ENCODE results near the gene MKKS. TPM values are rescaled to one million over a fixed set of nuclear protein-coding genes. Genes with fewer than 3 reads are reported as not detected.

The MKKS gene
- total and polyA plus RNA-seq, 2 donors (not counting 1 experiment from before 2014, with no cell fraction given): 6.0 to 12.6 TPM

DNA sequence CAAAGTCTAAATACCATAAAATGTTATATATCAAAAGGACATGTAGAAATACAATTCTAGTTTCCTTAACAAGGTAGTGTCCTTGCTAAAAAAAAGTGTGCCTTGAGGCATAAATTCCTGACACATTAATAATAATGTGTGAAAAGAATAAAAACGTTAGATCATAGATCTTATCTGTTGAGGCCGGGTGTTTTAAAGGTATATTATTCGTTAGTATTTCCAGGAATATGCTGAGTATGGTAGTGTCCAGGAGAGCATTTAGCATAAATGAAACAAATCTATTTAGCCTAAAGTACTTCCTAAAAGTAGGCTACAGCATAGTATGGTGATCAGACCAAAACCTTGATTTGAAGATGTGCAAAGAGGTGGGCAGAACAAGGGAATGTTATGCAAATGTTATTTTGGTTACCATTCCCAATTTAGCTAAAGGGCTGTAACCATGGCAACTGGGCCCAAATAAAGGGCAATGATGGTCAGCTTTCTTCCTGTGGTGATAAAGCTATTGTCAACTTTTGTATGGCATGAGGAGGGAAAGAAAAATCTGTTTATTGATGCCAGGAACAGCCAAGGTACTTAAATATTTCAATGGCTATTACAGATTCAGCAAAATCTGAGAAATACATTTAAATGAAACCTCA is 18.9 kb downstream of the MKKS start:
- peaks cover 6% of the 10 kb centered on the region for H4K20me1 ChIP-seq (ENCODE audit: control insufficient read depth, insufficient read depth, low read length, poor library complexity, severe bottlenecking)
- ChIA-PET POLR2A (no interaction called here), CTCF (interaction anchor here (1.2 to 3.4 kb wide), 2 partner anchors 8 to 12 kb away, joined by 4 to 24 read pairs; no protein-coding TSS in a partner anchor)
- peaks cover 2 to 15% of the 10 kb centered on the region in 2 experiments for H3K36me3 ChIP-seq (replicated peaks in 1 of 2; ENCODE audit: control extremely low read depth in 1 of 2, control insufficient read depth in 1 of 2, extremely low read depth in 1 of 2, insufficient read depth in 2 of 2, low read length in 1 of 2)
- H3K4me2 ChIP-seq (replicated peaks; ENCODE audit: low read depth, low read length, poor library complexity, severe bottlenecking): no peak overlapping the region
- intact Hi-C loops (cut with micrococcal nuclease): no loop called here
- ATAC-seq (ENCODE audit: low read depth) (no peak), DNase-seq (no peak)
- H3K79me2 ChIP-seq (ENCODE audit: control insufficient read depth, insufficient read depth, low read length): peaks cover 2% of the 10 kb centered on the region
- WGBS (ENCODE audit: insufficient coverage): no CpG with 5 or more reads among the region's 3 CpGs
- no peak overlapping the region for H2AFZ ChIP-seq (ENCODE audit: insufficient read depth, low read depth, low read length, poor library complexity, severe bottlenecking)
- no peak overlapping the region for H3K4me3 ChIP-seq (ENCODE audit: control extremely low read depth in 1 of 5, extremely low read depth in 1 of 5, insufficient read depth in 1 of 5, low read depth in 2 of 5, low read length in 4 of 5)
- no peaks in the 10 kb centered on the region for H3K27me3 ChIP-seq (replicated peaks in 1 of 4; ENCODE audit: control extremely low read depth in 1 of 4, control insufficient read depth in 3 of 4, insufficient read depth in 4 of 4, low read length in 3 of 4)
- no peak overlapping the region for H3K27ac Mint-ChIP-seq
- no peak overlapping the region for H3K4me3 Mint-ChIP-seq
- H3K4me1 ChIP-seq (ENCODE audit: control insufficient read depth in 2 of 2, insufficient read depth in 2 of 2, low read length in 2 of 2): peaks cover 0 to 8% of the 10 kb centered on the region in 2 donors
- H3K9ac ChIP-seq (ENCODE audit: low read length): no peak overlapping the region
- H3K27me3 Mint-ChIP-seq: no peaks in the 10 kb centered on the region
- TF ChIP-seq EZH2 (IDR thresholded peaks at IDR 0.05; ENCODE audit: borderline replicate concordance, insufficient read depth, low read depth, low read length, poor library complexity, severe bottlenecking): no peak
- TF ChIP-seq, protein P1, sequence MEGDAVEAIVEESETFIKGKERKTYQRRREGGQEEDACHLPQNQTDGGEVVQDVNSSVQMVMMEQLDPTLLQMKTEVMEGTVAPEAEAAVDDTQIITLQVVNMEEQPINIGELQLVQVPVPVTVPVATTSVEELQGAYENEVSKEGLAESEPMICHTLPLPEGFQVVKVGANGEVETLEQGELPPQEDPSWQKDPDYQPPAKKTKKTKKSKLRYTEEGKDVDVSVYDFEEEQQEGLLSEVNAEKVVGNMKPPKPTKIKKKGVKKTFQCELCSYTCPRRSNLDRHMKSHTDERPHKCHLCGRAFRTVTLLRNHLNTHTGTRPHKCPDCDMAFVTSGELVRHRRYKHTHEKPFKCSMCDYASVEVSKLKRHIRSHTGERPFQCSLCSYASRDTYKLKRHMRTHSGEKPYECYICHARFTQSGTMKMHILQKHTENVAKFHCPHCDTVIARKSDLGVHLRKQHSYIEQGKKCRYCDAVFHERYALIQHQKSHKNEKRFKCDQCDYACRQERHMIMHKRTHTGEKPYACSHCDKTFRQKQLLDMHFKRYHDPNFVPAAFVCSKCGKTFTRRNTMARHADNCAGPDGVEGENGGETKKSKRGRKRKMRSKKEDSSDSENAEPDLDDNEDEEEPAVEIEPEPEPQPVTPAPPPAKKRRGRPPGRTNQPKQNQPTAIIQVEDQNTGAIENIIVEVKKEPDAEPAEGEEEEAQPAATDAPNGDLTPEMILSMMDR (IDR thresholded peaks at IDR 0.05): no peak
- H3K9me3 ChIP-seq (ENCODE audit: control extremely low read depth in 1 of 3, control insufficient read depth in 2 of 3, insufficient read depth in 1 of 3, low read length in 2 of 3): no peaks in the 10 kb centered on the region
- no peaks in the 10 kb centered on the region for H3K9me3 Mint-ChIP-seq (ENCODE audit: insufficient read depth)
- no peak overlapping the region for H3K27ac ChIP-seq (ENCODE audit: low read length in 2 of 2)
- peaks cover 16% of the 10 kb centered on the region for H3K4me1 Mint-ChIP-seq

DNA sequence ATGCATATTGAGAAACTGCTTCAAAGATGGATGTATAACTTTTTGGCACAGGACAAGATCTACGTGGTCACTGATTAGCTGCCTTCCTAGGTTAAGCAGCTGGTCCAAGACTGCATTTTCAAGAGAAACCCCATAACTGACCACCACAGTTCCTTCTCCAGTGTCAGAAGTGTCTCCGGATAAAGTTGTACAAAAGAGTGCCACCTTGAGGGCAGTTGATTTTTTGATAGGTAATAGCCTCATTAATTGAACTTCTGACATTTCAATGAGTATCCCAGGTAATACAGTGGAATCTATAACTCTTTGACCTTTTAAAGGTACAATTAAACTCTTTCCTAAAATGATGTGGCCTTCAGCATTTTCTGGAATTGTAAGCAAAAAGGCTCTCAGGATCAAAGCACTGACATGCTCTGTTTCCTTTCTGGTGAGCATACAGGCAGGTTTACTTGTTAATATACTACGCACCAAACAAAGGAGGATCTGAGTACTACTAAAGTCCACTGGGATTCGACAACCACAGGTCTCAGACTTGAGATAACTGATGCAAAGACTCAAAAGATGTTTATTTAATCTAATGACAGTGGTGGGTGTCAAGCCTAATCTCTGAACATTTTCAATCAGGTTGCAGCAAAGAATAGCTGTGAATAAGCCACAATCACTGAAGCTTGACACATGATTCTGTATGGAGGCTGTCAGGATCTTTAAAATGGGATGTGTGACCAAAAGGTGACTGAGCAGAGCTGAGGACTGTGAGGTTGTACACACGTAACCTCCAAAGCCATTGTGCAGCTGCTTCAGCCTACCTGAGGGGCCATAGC is 21.2 kb downstream of the MKKS start:
- H3K36me3 ChIP-seq (replicated peaks in 1 of 2; ENCODE audit: control extremely low read depth in 1 of 2, control insufficient read depth in 1 of 2, extremely low read depth in 1 of 2, insufficient read depth in 2 of 2, low read length in 1 of 2): peaks cover 2 to 12% of the 10 kb centered on the region in 2 experiments
- intact Hi-C loops (cut with micrococcal nuclease): no loop called here
- WGBS (ENCODE audit: insufficient coverage): 78% methylated on average over 1 of the region's 5 CpGs
- no peak overlapping the region for H3K4me2 ChIP-seq (replicated peaks; ENCODE audit: low read depth, low read length, poor library complexity, severe bottlenecking)
- Mint-ChIP-seq H3K27me3 (no peaks in the 10 kb centered on the region), H3K4me3 (no peak overlapping the region), H3K4me1 (peaks cover 10% of the 10 kb centered on the region), H3K27ac (no peak overlapping the region), H3K9me3 (ENCODE audit: insufficient read depth) (no peaks in the 10 kb centered on the region)
- no peaks in the 10 kb centered on the region for H3K9me3 ChIP-seq (ENCODE audit: control extremely low read depth in 1 of 3, control insufficient read depth in 2 of 3, insufficient read depth in 1 of 3, low read length in 2 of 3)
- no peak overlapping the region for H3K4me3 ChIP-seq (ENCODE audit: control extremely low read depth in 1 of 5, extremely low read depth in 1 of 5, insufficient read depth in 1 of 5, low read depth in 2 of 5, low read length in 4 of 5)
- POLR2A ChIA-PET: no interaction called here
- no peak for ATAC-seq (ENCODE audit: low read depth)
- TF ChIP-seq, protein P1 (IDR thresholded peaks at IDR 0.05): no peak
- no peak for TF ChIP-seq EZH2 (IDR thresholded peaks at IDR 0.05; ENCODE audit: borderline replicate concordance, insufficient read depth, low read depth, low read length, poor library complexity, severe bottlenecking)
- peaks cover 6% of the 10 kb centered on the region for H4K20me1 ChIP-seq (ENCODE audit: control insufficient read depth, insufficient read depth, low read length, poor library complexity, severe bottlenecking)
- no peak overlapping the region for H3K27ac ChIP-seq (ENCODE audit: low read length in 2 of 2)
- no peaks in the 10 kb centered on the region for H3K27me3 ChIP-seq (replicated peaks in 1 of 4; ENCODE audit: control extremely low read depth in 1 of 4, control insufficient read depth in 3 of 4, insufficient read depth in 4 of 4, low read length in 3 of 4)
- peaks cover 0 to 4% of the 10 kb centered on the region in 2 donors for H3K4me1 ChIP-seq (ENCODE audit: control insufficient read depth in 2 of 2, insufficient read depth in 2 of 2, low read length in 2 of 2)
- H3K79me2 ChIP-seq (ENCODE audit: control insufficient read depth, insufficient read depth, low read length): no peaks in the 10 kb centered on the region
- H3K9ac ChIP-seq (ENCODE audit: low read length): no peak overlapping the region
- DNase-seq: no peak
- CTCF ChIA-PET: interaction anchor here (1.2 to 2.0 kb wide), 2 partner anchors 12 to 14 kb away, joined by 4 to 7 read pairs; no protein-coding TSS in a partner anchor
- no peak overlapping the region for H2AFZ ChIP-seq (ENCODE audit: insufficient read depth, low read depth, low read length, poor library complexity, severe bottlenecking)
